Nephron (organoid): ENCODE measurements around the gene DHRSX.
"Not testable (repeated sequence)": the region's sequence is repeated elsewhere in the genome, so short reads cannot be mapped to it uniquely, and the experiment has no call there.

Experiments
- H3K27ac Mint-ChIP-seq, 3 experiments: 2 replicates each; pipeline ENCODE4 v1.8.0; 2020; ENCODE audit warnings: mixed read lengths in 3 of 3, mild to moderate bottlenecking in 2 of 3, moderate library complexity in 1 of 3
- H3K27me3 Mint-ChIP-seq: 2 replicates; pipeline ENCODE4 v1.8.0; 2021; ENCODE audit warnings: low read depth, mild to moderate bottlenecking, moderate library complexity, mixed read lengths
- H3K36me3 Mint-ChIP-seq: 2 replicates; pipeline ENCODE4 v1.8.0; 2020; ENCODE audit warnings: low read depth, mixed read lengths
- H3K4me1 Mint-ChIP-seq: 2 replicates; pipeline ENCODE4 v1.8.0; 2020; ENCODE audit warnings: mixed read lengths
- H3K4me3 Mint-ChIP-seq, 3 experiments: 2 replicates each; pipeline ENCODE4 v1.8.0; 2020; ENCODE audit warnings: mild to moderate bottlenecking in 3 of 3, mixed read lengths in 3 of 3, moderate library complexity in 2 of 3
- H3K9me3 Mint-ChIP-seq: 2 replicates; pipeline ENCODE4 v1.8.0; 2020; ENCODE audit warnings: mixed read lengths
- CTCF ChIP-seq, 3 experiments: fragments of 200-600 bp; sonication (generic); IDR thresholded peaks; one replicate each; pipeline ENCODE4 v1.5.0; 2021; ENCODE audit warnings: antibody characterized with exemption in 3 of 3; ENCODE audit not compliant: unreplicated experiment in 3 of 3

DHRSX gene

GRCh38 chrX:2484721-2485648 is 15.8 kb downstream of the DHRSX start:
- Mint-ChIP-seq H3K27me3 (no peaks in the 10 kb centered on the region), H3K9me3 (no peaks in the 10 kb centered on the region), H3K4me3 (peak overlapping the region in 1 of 3 experiments; percentile 57), H3K4me1 (peaks cover 29% of the 10 kb centered on the region), H3K36me3 (peaks cover 58% of the 10 kb centered on the region), H3K27ac (peak overlapping the region; percentile 46 to 98 (median 94))
- no peak for TF ChIP-seq CTCF (IDR thresholded peaks at IDR 0.05; ENCODE audit: unreplicated experiment in 3 of 3)

GRCh38 chrX:2484256-2484655 is 16.5 kb downstream of the DHRSX start:
- Mint-ChIP-seq H3K9me3 (peaks cover 2% of the 10 kb centered on the region), H3K27ac (peak overlapping the region; percentile 46 to 98 (median 94)), H3K4me1 (peaks cover 29% of the 10 kb centered on the region), H3K36me3 (peaks cover 56% of the 10 kb centered on the region), H3K4me3 (peak overlapping the region in 1 of 3 experiments; percentile 57), H3K27me3 (no peaks in the 10 kb centered on the region)
- TF ChIP-seq CTCF (IDR thresholded peaks at IDR 0.05; ENCODE audit: unreplicated experiment in 3 of 3): no peak

GRCh38 chrX:2483398-2484060 is 17.2 kb downstream of the DHRSX start:
- peak overlapping the region in 2 of 3 experiments; percentile 58 to 98 for H3K27ac Mint-ChIP-seq
- H3K36me3 Mint-ChIP-seq: peaks cover 54% of the 10 kb centered on the region
- H3K4me3 Mint-ChIP-seq: no peak overlapping the region
- peaks cover 2% of the 10 kb centered on the region for H3K9me3 Mint-ChIP-seq
- peaks cover 29% of the 10 kb centered on the region for H3K4me1 Mint-ChIP-seq
- no peak for TF ChIP-seq CTCF (IDR thresholded peaks at IDR 0.05; ENCODE audit: unreplicated experiment in 3 of 3)
- no peaks in the 10 kb centered on the region for H3K27me3 Mint-ChIP-seq

GRCh38 chrX:2481597-2481996 is 19.2 kb downstream of the DHRSX start:
- peaks cover 25% of the 10 kb centered on the region for H3K4me1 Mint-ChIP-seq

GRCh38 chrX:2479982-2480381 is 20.8 kb downstream of the DHRSX start:
- not testable (repeated sequence) for H3K9me3 Mint-ChIP-seq, H3K27me3 Mint-ChIP-seq, H3K27ac Mint-ChIP-seq, H3K4me3 Mint-ChIP-seq
- peaks cover 16% of the 10 kb centered on the region for H3K4me1 Mint-ChIP-seq
- peaks cover 30% of the 10 kb centered on the region for H3K36me3 Mint-ChIP-seq

More at GRCh38 chrX:2481597-2481996, 19.2 kb downstream of the DHRSX start:
- peaks cover 41% of the 10 kb centered on the region for H3K36me3 Mint-ChIP-seq
- H3K27me3 Mint-ChIP-seq, H3K27ac Mint-ChIP-seq, H3K9me3 Mint-ChIP-seq, H3K4me3 Mint-ChIP-seq: not testable (repeated sequence)

GRCh38 chrX:2479420-2479780 is 21.4 kb downstream of the DHRSX start:
- Mint-ChIP-seq H3K9me3 (peaks cover 2% of the 10 kb centered on the region), H3K4me1 (peaks cover 10% of the 10 kb centered on the region), H3K4me3 (no peak overlapping the region), H3K36me3 (peaks cover 27% of the 10 kb centered on the region), H3K27me3 (no peaks in the 10 kb centered on the region), H3K27ac (no peak overlapping the region)
- no peak for TF ChIP-seq CTCF (IDR thresholded peaks at IDR 0.05; ENCODE audit: unreplicated experiment in 3 of 3)
